WTC11 (cell line): ENCODE data around the gene CIPC. TPM values are rescaled to one million over a fixed set of nuclear protein-coding genes. Genes with fewer than 3 reads are reported as not detected.

Experiments
- ARID4B ChIP-seq: sonication (generic); formaldehyde crosslinking; IDR thresholded peaks from 2 replicates; pipeline ENCODE4 v1.8.0; 2023; ENCODE audit warnings: missing genetic modification reagents, mild to moderate bottlenecking, borderline replicate concordance
- ETV6 ChIP-seq: sonication (generic); formaldehyde crosslinking; IDR thresholded peaks from 2 replicates; pipeline ENCODE4 v1.8.1; 2022; ENCODE audit warnings: mild to moderate bottlenecking, missing genetic modification reagents
- FOXJ3 ChIP-seq: sonication (generic); formaldehyde crosslinking; IDR thresholded peaks from 2 replicates; pipeline ENCODE4 v1.9.0; 2021; ENCODE audit warnings: missing genetic modification reagents, mild to moderate bottlenecking, borderline replicate concordance
- FOXK1 ChIP-seq: sonication (generic); formaldehyde crosslinking; IDR thresholded peaks from 2 replicates; pipeline ENCODE4 v1.8.0; 2022; ENCODE audit warnings: mild to moderate bottlenecking, moderate library complexity, missing genetic modification reagents
- FOXP1 ChIP-seq: sonication (generic); formaldehyde crosslinking; IDR thresholded peaks from 2 replicates; pipeline ENCODE4 v1.8.0; 2022; ENCODE audit warnings: missing genetic modification reagents, mild to moderate bottlenecking, moderate library complexity, borderline replicate concordance
- JAZF1 ChIP-seq: fragments of 250-450 bp; sonication (Bioruptor Pico); IDR thresholded peaks from 2 replicates; pipeline ENCODE4 v1.9.0; 2021; ENCODE audit warnings: moderate library complexity, mild to moderate bottlenecking, inconsistent platforms
- MAX ChIP-seq: sonication (generic); formaldehyde crosslinking; IDR thresholded peaks from 2 replicates; pipeline ENCODE4 v1.8.0; 2022; ENCODE audit warnings: mild to moderate bottlenecking, missing genetic modification reagents
- MYBL2 ChIP-seq: sonication (generic); formaldehyde crosslinking; IDR thresholded peaks from 2 replicates; pipeline ENCODE4 v1.8.1; 2023; ENCODE audit warnings: mild to moderate bottlenecking, moderate library complexity, missing genetic modification reagents
- RELA ChIP-seq: sonication (generic); formaldehyde crosslinking; IDR thresholded peaks from 2 replicates; pipeline ENCODE4 v1.8.1; 2022; ENCODE audit warnings: missing genetic modification reagents, mild to moderate bottlenecking, borderline replicate concordance
- SOX15 ChIP-seq: fragments of 250-450 bp; sonication (Bioruptor Pico); IDR thresholded peaks from 2 replicates; pipeline ENCODE4 v1.9.0; 2021; ENCODE audit warnings: mild to moderate bottlenecking
- SP1 ChIP-seq: sonication (generic); formaldehyde crosslinking; conservative IDR thresholded peaks from 2 replicates; pipeline ENCODE4 v1.8.1; 2022; ENCODE audit warnings: missing genetic modification reagents
- TEAD1 ChIP-seq: sonication (generic); formaldehyde crosslinking; IDR thresholded peaks from 2 replicates; pipeline ENCODE4 v1.8.0; 2022; ENCODE audit warnings: mild to moderate bottlenecking, missing genetic modification reagents
- ZMAT4 ChIP-seq: fragments of 250-450 bp; sonication (Bioruptor Pico); IDR thresholded peaks from 2 replicates; pipeline ENCODE4 v1.9.0; 2021; ENCODE audit warnings: mild to moderate bottlenecking
- ZNF219 ChIP-seq: sonication (generic); formaldehyde crosslinking; IDR thresholded peaks from 2 replicates; pipeline ENCODE4 v1.8.0; 2023; ENCODE audit warnings: missing genetic modification reagents, mild to moderate bottlenecking, borderline replicate concordance
- ZNF232 ChIP-seq: sonication (generic); formaldehyde crosslinking; IDR thresholded peaks from 2 replicates; pipeline ENCODE4 v1.8.0; 2022; ENCODE audit warnings: mild to moderate bottlenecking, missing genetic modification reagents
- total RNA-seq: library from RNA; stranded (reverse); gene quantifications from 3 replicates; pipeline ENCODE4 v1.2.3, GENCODE V29; 2021
- TF ChIP-seq, protein P1 (sequence below): sonication (generic); formaldehyde crosslinking; IDR thresholded peaks from 2 replicates; pipeline ENCODE4 v1.8.1; 2023; ENCODE audit warnings: mild to moderate bottlenecking, missing genetic modification reagents, borderline replicate concordance
- TF ChIP-seq, protein P2 (sequence below): fragments of 250-450 bp; sonication (Bioruptor Pico); IDR thresholded peaks from 2 replicates; pipeline ENCODE4 v1.9.0; 2021; ENCODE audit warnings: mild to moderate bottlenecking
- TF ChIP-seq, protein P3 (sequence below): sonication (generic); formaldehyde crosslinking; IDR thresholded peaks from 2 replicates; pipeline ENCODE4 v1.8.1; 2022; ENCODE audit warnings: low read depth, mild to moderate bottlenecking, moderate library complexity, missing genetic modification reagents, borderline replicate concordance

The CIPC gene
- total RNA-seq, 1 experiment from 2014 or later: 25.4 TPM

- TF ChIP-seq ETV6 (CRISPR knock-in tag) (no peak), MYBL2 (CRISPR knock-in tag) (peak; percentile 88), ARID4B (CRISPR knock-in tag) (peak; percentile 52; the same call in 1 of the 2 replicates), FOXJ3 (CRISPR knock-in tag) (no peak), SP1 (CRISPR knock-in tag) (peak; percentile 52; the same call in 1 of the 2 replicates), JAZF1 (CRISPR knock-in tag) (no peak), ZNF232 (CRISPR knock-in tag) (no peak), FOXP1 (CRISPR knock-in tag) (peak; percentile 30), ZMAT4 (CRISPR knock-in tag) (no peak), SOX15 (CRISPR knock-in tag) (no peak), TEAD1 (peak; percentile 43; the same call in 1 of the 2 replicates), FOXK1 (CRISPR knock-in tag) (0 out of 2 replicates have a peak, but pooled peaks have one; percentile 53), RELA (0 out of 2 replicates have a peak, but pooled peaks have one; percentile 13), MAX (CRISPR knock-in tag) (peak; percentile 48; the same call in 1 of the 2 replicates), ZNF219 (peak; percentile 42; the same call in 1 of the 2 replicates)
- TF ChIP-seq, protein P1, sequence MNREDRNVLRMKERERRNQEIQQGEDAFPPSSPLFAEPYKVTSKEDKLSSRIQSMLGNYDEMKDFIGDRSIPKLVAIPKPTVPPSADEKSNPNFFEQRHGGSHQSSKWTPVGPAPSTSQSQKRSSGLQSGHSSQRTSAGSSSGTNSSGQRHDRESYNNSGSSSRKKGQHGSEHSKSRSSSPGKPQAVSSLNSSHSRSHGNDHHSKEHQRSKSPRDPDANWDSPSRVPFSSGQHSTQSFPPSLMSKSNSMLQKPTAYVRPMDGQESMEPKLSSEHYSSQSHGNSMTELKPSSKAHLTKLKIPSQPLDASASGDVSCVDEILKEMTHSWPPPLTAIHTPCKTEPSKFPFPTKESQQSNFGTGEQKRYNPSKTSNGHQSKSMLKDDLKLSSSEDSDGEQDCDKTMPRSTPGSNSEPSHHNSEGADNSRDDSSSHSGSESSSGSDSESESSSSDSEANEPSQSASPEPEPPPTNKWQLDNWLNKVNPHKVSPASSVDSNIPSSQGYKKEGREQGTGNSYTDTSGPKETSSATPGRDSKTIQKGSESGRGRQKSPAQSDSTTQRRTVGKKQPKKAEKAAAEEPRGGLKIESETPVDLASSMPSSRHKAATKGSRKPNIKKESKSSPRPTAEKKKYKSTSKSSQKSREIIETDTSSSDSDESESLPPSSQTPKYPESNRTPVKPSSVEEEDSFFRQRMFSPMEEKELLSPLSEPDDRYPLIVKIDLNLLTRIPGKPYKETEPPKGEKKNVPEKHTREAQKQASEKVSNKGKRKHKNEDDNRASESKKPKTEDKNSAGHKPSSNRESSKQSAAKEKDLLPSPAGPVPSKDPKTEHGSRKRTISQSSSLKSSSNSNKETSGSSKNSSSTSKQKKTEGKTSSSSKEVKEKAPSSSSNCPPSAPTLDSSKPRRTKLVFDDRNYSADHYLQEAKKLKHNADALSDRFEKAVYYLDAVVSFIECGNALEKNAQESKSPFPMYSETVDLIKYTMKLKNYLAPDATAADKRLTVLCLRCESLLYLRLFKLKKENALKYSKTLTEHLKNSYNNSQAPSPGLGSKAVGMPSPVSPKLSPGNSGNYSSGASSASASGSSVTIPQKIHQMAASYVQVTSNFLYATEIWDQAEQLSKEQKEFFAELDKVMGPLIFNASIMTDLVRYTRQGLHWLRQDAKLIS (CRISPR knock-in tag): 0 out of 2 replicates have a peak, but pooled peaks have one; percentile 59
- TF ChIP-seq, protein P2, sequence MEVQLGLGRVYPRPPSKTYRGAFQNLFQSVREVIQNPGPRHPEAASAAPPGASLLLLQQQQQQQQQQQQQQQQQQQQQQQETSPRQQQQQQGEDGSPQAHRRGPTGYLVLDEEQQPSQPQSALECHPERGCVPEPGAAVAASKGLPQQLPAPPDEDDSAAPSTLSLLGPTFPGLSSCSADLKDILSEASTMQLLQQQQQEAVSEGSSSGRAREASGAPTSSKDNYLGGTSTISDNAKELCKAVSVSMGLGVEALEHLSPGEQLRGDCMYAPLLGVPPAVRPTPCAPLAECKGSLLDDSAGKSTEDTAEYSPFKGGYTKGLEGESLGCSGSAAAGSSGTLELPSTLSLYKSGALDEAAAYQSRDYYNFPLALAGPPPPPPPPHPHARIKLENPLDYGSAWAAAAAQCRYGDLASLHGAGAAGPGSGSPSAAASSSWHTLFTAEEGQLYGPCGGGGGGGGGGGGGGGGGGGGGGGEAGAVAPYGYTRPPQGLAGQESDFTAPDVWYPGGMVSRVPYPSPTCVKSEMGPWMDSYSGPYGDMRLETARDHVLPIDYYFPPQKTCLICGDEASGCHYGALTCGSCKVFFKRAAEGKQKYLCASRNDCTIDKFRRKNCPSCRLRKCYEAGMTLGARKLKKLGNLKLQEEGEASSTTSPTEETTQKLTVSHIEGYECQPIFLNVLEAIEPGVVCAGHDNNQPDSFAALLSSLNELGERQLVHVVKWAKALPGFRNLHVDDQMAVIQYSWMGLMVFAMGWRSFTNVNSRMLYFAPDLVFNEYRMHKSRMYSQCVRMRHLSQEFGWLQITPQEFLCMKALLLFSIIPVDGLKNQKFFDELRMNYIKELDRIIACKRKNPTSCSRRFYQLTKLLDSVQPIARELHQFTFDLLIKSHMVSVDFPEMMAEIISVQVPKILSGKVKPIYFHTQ (CRISPR knock-in tag): no peak
- TF ChIP-seq, protein P3, sequence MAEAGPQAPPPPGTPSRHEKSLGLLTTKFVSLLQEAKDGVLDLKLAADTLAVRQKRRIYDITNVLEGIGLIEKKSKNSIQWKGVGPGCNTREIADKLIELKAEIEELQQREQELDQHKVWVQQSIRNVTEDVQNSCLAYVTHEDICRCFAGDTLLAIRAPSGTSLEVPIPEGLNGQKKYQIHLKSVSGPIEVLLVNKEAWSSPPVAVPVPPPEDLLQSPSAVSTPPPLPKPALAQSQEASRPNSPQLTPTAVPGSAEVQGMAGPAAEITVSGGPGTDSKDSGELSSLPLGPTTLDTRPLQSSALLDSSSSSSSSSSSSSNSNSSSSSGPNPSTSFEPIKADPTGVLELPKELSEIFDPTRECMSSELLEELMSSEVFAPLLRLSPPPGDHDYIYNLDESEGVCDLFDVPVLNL (CRISPR knock-in tag): no peak
These were observed 43.4 kb downstream of the CIPC start, which contains the start of gene ZDHHC22 (continued) for GRCh38 chr14:77141214-77142004.
